ENCODE data around the gene DRD2.

DRD2 gene

GRCh38 chr11:113417428-113417827 lies 57.8 kb downstream of the DRD2 start:
- no peak for TF ChIP-seq CTCF (IDR thresholded peaks at IDR 0.05)

- TF ChIP-seq CTCF (IDR thresholded peaks at IDR 0.05) = no peak
Observed at GRCh38 chr11:113415343-113415742, 59.9 kb downstream of the DRD2 start.

- TF ChIP-seq CTCF (IDR thresholded peaks at IDR 0.05) = no peak
Observed at GRCh38 chr11:113412675-113413074, 62.5 kb downstream of the DRD2 start.

GRCh38 chr11:113411536-113411935 lies 63.7 kb downstream of the DRD2 start:
- no peak for TF ChIP-seq CTCF (IDR thresholded peaks at IDR 0.05)

GRCh38 chr11:113410414-113411135 lies 64.6 kb downstream of the DRD2 start:
- no peak for TF ChIP-seq CTCF (IDR thresholded peaks at IDR 0.05)

- no peak for TF ChIP-seq CTCF (IDR thresholded peaks at IDR 0.05)
Observed at GRCh38 chr11:113409526-113409925, 65.7 kb downstream of the DRD2 start.

- no peak for TF ChIP-seq CTCF (IDR thresholded peaks at IDR 0.05)
Observed at GRCh38 chr11:113408887-113409286, 66.3 kb downstream of the DRD2 start.

- TF ChIP-seq CTCF (IDR thresholded peaks at IDR 0.05) = no peak
Observed at GRCh38 chr11:113408206-113408605, 67.0 kb downstream of the DRD2 start.
